ENCODE measurements around the gene NUP214. TPM values are rescaled to one million over a fixed set of nuclear protein-coding genes. Genes with fewer than 3 reads are reported as not detected.
"Not testable (repeated sequence)": the region's sequence is repeated elsewhere in the genome, so short reads cannot be mapped to it uniquely, and the experiment has no call there.

NUP214 gene
- total RNA-seq, 2 experiments from 2014 or later: 40.2 to 41.1 TPM

DNA sequence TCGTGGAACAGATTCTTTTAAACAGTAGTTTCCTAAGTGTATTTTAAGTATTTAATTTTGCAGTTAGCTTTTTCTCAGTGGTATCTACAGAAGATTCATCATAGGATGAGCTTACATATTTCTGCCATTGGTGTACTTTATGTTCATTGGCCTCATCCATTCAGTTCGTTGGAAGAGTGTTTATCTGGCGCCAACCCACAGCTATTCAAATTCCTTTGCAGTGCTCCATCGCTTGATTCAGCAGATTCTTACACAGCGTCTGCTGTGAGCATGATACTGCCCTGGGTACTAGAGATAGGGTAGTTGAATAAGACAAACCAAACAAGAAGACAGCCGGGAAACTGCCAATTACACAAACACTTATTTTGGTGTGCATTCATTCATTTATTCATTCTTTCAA, 55.1 kb downstream of the NUP214 start:
- Mint-ChIP-seq H3K36me3 (ENCODE audit: low read depth) (peaks cover 29% of the 10 kb centered on the region), H3K27ac (no peak overlapping the region), H3K4me1 (ENCODE audit: low read depth) (no peaks in the 10 kb centered on the region), H3K9me3 (no peaks in the 10 kb centered on the region), H3K27me3 (ENCODE audit: low read depth) (no peaks in the 10 kb centered on the region), H3K4me3 (no peak overlapping the region)
- intact Hi-C loops (cut with micrococcal nuclease): no loop called here
- DNase-seq: no peak
- CTCF ChIA-PET: interaction anchor here (0.6 to 3.8 kb wide), 8 partner anchors 11 to 178 kb away, joined by 3 to 22 read pairs (median 4); no protein-coding TSS in a partner anchor

DNA sequence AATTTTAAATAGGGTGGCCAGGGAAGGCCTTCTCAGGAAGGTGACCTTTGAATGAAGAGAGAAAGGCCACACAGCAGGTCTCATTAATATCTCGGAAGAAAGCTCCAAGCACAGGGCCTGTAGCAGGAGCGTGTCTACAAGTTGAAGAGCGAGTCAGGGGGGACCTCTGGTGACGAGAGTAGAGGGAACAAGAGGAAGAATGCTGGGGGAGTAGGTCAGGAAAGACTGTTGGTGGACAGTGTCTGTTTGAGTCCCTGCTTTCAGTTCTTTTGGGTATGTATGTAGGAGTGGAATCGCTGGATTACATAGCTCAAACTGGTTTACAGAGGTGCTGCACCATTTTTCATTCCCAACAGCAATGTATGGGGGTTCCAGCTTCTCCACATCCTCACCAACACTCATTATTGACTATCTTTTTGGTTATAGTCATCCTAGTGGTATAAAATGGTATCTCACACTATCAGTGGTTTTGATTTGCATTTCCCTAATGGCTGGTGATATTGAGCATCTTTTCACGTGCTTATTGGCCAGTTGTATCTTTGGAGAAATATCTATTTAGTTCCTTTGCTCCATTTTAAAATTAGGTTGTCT, 55.8 kb downstream of the NUP214 start:
- peaks cover 30% of the 10 kb centered on the region for H3K36me3 Mint-ChIP-seq (ENCODE audit: low read depth)
- intact Hi-C loops (cut with micrococcal nuclease): no loop called here
- CTCF ChIA-PET: interaction anchor here (0.9 to 3.8 kb wide), 6 partner anchors 14 to 169 kb away, joined by 3 to 22 read pairs (median 4); no protein-coding TSS in a partner anchor
- no peaks in the 10 kb centered on the region for H3K27me3 Mint-ChIP-seq (ENCODE audit: low read depth)
- no peak overlapping the region for H3K4me3 Mint-ChIP-seq
- no peak overlapping the region for H3K27ac Mint-ChIP-seq
- no peak for DNase-seq
- no peaks in the 10 kb centered on the region for H3K4me1 Mint-ChIP-seq (ENCODE audit: low read depth)
- no peaks in the 10 kb centered on the region for H3K9me3 Mint-ChIP-seq

DNA sequence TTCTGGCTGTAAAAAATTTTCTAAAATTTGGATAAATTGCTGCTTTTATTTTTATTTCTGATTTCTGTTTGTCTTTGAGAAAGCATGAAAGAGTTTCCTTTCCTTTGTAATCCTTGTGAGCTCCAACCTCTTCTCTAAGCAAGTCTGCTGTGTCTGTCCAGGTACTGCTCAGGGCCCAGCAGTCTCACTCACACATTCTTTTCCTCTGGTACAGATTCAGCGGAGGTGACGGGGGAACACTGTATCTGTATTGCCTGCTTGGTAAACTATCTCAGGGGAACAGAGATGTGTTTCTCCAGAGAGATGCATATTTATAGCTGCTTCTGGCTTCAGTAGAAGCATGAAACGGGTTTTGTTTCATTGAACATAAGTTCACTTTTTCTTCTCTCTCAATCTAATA, 60.5 kb downstream of the NUP214 start:
- CTCF ChIA-PET: interaction anchor here (1.4 kb wide), 1 partner anchor 150 kb away, joined by 7 read pairs; no protein-coding TSS in a partner anchor
- no peak overlapping the region for H3K4me3 Mint-ChIP-seq
- no peaks in the 10 kb centered on the region for H3K9me3 Mint-ChIP-seq
- H3K4me1 Mint-ChIP-seq (ENCODE audit: low read depth): peaks cover 6% of the 10 kb centered on the region
- H3K27ac Mint-ChIP-seq: no peak overlapping the region
- intact Hi-C loops (cut with micrococcal nuclease): no loop called here
- H3K36me3 Mint-ChIP-seq (ENCODE audit: low read depth): peaks cover 34% of the 10 kb centered on the region
- DNase-seq: no peak
- H3K27me3 Mint-ChIP-seq (ENCODE audit: low read depth): no peaks in the 10 kb centered on the region

DNA sequence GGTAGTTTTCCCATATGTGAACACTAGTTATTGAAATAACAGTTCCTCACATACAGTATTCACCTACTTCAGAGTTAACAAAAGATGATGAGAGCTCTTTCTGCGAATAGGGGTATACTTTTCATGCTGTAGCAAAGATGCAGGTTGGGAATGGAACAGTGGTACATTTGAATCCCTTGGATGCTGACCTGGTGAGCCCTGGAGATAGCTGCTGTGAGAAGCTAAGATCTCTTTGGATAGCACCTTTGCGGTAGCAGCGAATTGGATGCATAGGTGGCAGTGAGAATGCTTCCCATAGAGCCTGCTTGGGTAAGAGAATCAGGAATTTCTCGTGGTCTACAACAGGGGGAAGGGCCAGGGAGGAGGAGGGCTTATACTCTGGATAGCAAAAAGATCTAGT, 61.2 kb downstream of the NUP214 start:
- Mint-ChIP-seq H3K36me3 (ENCODE audit: low read depth) (peaks cover 30% of the 10 kb centered on the region), H3K4me3 (no peak overlapping the region), H3K27ac (no peak overlapping the region), H3K27me3 (ENCODE audit: low read depth) (no peaks in the 10 kb centered on the region), H3K9me3 (no peaks in the 10 kb centered on the region), H3K4me1 (ENCODE audit: low read depth) (peaks cover 6% of the 10 kb centered on the region)
- no peak for DNase-seq
- CTCF ChIA-PET: no interaction called here
- intact Hi-C loops (cut with micrococcal nuclease): no loop called here

DNA sequence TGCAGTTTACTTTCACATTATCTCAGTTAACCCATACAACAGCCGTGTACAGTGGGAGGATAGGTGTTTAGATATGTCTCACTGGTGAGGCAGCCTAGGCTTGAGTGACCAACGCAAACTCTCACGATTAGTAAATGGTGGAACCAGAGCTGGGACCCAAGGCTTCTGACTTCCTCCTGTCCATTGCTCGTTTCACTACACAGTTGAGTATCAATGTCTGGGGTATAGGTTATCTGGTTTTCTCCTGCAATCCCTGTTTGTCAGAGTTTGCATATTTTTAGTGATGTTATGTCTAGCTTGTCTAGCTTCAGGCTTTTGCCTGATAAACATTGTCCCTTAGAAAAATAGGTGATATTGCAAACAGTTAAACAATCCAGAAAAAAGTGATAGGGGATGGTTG, 62.6 kb downstream of the NUP214 start:
- Mint-ChIP-seq H3K36me3 (ENCODE audit: low read depth) (peaks cover 33% of the 10 kb centered on the region), H3K4me3 (no peak overlapping the region), H3K4me1 (ENCODE audit: low read depth) (peaks cover 6% of the 10 kb centered on the region), H3K9me3 (no peaks in the 10 kb centered on the region), H3K27ac (no peak overlapping the region), H3K27me3 (ENCODE audit: low read depth) (no peaks in the 10 kb centered on the region)
- intact Hi-C loops (cut with micrococcal nuclease): no loop called here
- CTCF ChIA-PET: no interaction called here
- no peak for DNase-seq

DNA sequence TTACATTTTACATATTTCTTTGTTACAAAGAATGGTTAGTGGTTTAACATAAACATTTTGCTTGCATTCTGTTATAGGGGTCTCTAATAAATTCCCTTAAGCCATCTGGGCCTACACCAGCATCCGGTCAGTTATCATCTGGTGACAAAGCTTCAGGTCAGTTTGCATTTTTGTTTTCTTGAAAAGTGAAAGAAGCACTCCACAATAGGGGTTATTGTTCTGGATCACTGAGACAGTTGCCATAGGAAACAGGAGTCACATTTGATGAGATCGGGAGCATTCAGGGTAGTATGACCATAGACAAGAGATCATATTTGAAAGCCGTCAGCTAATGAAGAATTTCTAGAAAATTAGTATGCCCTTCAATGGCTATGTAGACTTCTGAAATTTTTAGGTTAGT, 63.6 kb downstream of the NUP214 start:
- CTCF ChIA-PET: no interaction called here
- no peak for DNase-seq
- H3K27me3 Mint-ChIP-seq (ENCODE audit: low read depth): no peaks in the 10 kb centered on the region
- no peak overlapping the region for H3K4me3 Mint-ChIP-seq
- no peaks in the 10 kb centered on the region for H3K9me3 Mint-ChIP-seq
- intact Hi-C loops (cut with micrococcal nuclease): no loop called here
- no peak overlapping the region for H3K27ac Mint-ChIP-seq
- peaks cover 36% of the 10 kb centered on the region for H3K36me3 Mint-ChIP-seq (ENCODE audit: low read depth)
- H3K4me1 Mint-ChIP-seq (ENCODE audit: low read depth): peaks cover 6% of the 10 kb centered on the region

DNA sequence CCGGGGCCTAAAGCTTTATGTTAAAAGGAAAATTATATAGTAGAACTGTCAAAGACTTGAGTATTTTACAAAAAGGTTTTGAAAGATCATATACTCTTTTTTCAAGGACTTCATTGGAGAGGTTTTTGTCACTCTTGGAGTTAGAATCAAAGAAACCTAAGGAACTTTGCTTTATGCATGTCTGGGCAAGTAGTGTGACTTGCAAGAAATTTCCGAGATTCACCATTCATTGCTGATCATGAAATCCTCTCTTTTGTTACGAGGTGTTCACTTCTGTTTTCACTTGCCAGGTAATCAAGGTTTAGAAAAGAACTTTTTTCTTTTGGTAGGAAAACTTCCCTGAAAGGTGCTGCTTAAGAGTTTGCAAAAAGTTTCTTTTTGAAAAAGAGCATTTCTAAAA, 64.8 kb downstream of the NUP214 start:
- no peak overlapping the region for H3K27ac Mint-ChIP-seq
- H3K4me1 Mint-ChIP-seq (ENCODE audit: low read depth): peaks cover 6% of the 10 kb centered on the region
- CTCF ChIA-PET: no interaction called here
- H3K9me3 Mint-ChIP-seq: no peaks in the 10 kb centered on the region
- no peak overlapping the region for H3K4me3 Mint-ChIP-seq
- H3K36me3 Mint-ChIP-seq (ENCODE audit: low read depth): peaks cover 40% of the 10 kb centered on the region
- no peak for DNase-seq
- intact Hi-C loops (cut with micrococcal nuclease): no loop called here
- no peaks in the 10 kb centered on the region for H3K27me3 Mint-ChIP-seq (ENCODE audit: low read depth)

DNA sequence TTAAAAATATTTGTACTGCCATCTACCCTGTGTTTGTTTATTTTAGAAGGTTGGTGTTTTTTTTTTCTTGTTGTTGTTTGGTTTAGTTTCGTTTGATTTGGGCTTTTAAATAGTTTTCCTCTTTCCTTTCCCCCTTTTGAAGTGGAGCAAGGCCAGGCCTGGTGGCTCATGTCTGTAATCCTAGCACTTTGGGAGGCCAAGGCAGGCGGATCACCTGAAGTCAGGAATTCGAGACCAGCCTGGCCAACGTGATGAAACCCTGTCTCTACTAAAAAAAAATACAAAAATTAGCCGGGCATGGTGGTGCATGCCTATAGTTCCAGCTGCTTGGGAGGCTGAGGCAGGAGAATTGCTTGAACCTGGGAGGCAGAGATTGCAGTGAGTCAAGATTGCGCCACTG, 65.6 kb downstream of the NUP214 start:
- H3K4me3 Mint-ChIP-seq; DNase-seq; H3K9me3 Mint-ChIP-seq; H3K4me1 Mint-ChIP-seq (ENCODE audit: low read depth); H3K27ac Mint-ChIP-seq; intact Hi-C loops (cut with micrococcal nuclease); H3K27me3 Mint-ChIP-seq (ENCODE audit: low read depth): not testable (repeated sequence)
- CTCF ChIA-PET: interaction anchor here (1.0 kb wide), 1 partner anchor 11 kb away, joined by 3 read pairs; no protein-coding TSS in a partner anchor
- H3K36me3 Mint-ChIP-seq (ENCODE audit: low read depth): peaks cover 40% of the 10 kb centered on the region

DNA sequence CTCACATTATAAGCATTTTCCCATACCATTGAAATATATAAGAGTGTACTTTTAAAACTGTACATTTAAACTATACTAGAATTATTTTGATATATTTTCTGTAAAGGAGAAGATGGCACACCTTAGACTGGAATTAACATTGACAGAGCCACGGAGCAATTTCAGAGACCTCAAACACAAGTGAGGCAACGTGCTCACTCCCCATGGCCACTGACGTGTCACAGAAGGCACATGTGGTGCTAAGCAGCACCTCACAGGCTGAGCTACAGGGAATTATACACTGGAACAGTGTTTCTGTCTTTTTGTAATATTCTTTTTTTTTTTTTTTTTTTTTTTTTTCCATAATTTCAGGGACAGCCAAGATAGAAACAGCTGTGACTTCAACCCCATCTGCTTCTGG, 66.5 kb downstream of the NUP214 start:
- no peak for DNase-seq
- intact Hi-C loops (cut with micrococcal nuclease): no loop called here
- no peaks in the 10 kb centered on the region for H3K9me3 Mint-ChIP-seq
- H3K4me1 Mint-ChIP-seq (ENCODE audit: low read depth): peaks cover 6% of the 10 kb centered on the region
- CTCF ChIA-PET: interaction anchor here (0.7 to 1.0 kb wide), 3 partner anchors 12 to 959 kb away, joined by 3 to 5 read pairs (median 4); no protein-coding TSS in a partner anchor
- H3K36me3 Mint-ChIP-seq (ENCODE audit: low read depth): peaks cover 40% of the 10 kb centered on the region
- H3K4me3 Mint-ChIP-seq: no peak overlapping the region
- no peak overlapping the region for H3K27ac Mint-ChIP-seq
- no peaks in the 10 kb centered on the region for H3K27me3 Mint-ChIP-seq (ENCODE audit: low read depth)

DNA sequence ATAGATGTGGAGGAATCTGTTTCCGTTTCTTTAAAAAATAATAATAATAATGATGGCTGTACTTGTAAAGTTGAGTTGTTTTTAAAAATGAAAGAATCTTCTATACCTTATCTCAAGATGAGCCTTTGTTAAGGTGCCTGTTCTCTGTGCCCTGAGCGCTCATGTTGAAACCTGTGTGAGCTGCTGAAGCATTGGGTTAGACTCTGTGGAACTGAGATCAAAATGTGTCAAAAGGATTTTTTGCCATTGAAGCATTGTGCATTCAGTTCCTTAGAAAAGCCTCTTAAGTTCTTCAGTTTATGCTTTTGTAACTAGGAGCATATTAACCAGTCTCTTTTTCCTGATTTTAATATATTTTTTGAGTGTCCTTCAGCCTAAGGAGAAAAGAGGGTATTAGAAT, 67.7 kb downstream of the NUP214 start:
- no peaks in the 10 kb centered on the region for H3K9me3 Mint-ChIP-seq
- CTCF ChIA-PET: interaction anchor here (0.7 kb wide), 1 partner anchor 103 kb away, joined by 4 read pairs; no protein-coding TSS in a partner anchor
- intact Hi-C loops (cut with micrococcal nuclease): no loop called here
- H3K36me3 Mint-ChIP-seq (ENCODE audit: low read depth): peaks cover 42% of the 10 kb centered on the region
- H3K27me3 Mint-ChIP-seq (ENCODE audit: low read depth): no peaks in the 10 kb centered on the region
- no peak overlapping the region for H3K4me3 Mint-ChIP-seq
- H3K27ac Mint-ChIP-seq: no peak overlapping the region
- DNase-seq: no peak
- peaks cover 6% of the 10 kb centered on the region for H3K4me1 Mint-ChIP-seq (ENCODE audit: low read depth)

DNA sequence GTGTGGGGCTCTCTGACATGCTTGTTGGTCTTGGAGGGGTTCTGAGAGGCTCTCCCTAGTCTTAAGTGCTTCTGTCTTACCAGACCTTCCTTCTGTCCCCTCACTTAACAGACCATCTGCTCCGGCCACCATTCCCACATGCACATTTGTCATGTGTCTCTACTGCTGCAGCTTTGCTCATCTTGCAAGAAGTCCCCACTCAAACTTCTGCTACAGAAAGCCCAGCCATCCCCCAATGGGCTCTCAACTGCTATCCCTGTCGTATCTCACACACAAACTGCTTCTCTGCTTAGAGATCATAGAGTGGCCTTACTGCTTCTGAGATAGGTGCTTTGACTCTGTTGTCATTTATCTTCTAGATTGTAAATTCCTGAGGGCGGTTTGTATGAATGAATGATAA, 69.4 kb downstream of the NUP214 start:
- CTCF ChIA-PET: interaction anchor here (0.7 kb wide), 1 partner anchor 27 kb away, joined by 3 read pairs; no protein-coding TSS in a partner anchor
- Mint-ChIP-seq H3K4me1 (ENCODE audit: low read depth) (peaks cover 4% of the 10 kb centered on the region), H3K9me3 (no peaks in the 10 kb centered on the region), H3K27me3 (ENCODE audit: low read depth) (no peaks in the 10 kb centered on the region), H3K27ac (no peak overlapping the region), H3K36me3 (ENCODE audit: low read depth) (peaks cover 35% of the 10 kb centered on the region), H3K4me3 (no peak overlapping the region)
- intact Hi-C loops (cut with micrococcal nuclease): no loop called here
- no peak for DNase-seq

DNA sequence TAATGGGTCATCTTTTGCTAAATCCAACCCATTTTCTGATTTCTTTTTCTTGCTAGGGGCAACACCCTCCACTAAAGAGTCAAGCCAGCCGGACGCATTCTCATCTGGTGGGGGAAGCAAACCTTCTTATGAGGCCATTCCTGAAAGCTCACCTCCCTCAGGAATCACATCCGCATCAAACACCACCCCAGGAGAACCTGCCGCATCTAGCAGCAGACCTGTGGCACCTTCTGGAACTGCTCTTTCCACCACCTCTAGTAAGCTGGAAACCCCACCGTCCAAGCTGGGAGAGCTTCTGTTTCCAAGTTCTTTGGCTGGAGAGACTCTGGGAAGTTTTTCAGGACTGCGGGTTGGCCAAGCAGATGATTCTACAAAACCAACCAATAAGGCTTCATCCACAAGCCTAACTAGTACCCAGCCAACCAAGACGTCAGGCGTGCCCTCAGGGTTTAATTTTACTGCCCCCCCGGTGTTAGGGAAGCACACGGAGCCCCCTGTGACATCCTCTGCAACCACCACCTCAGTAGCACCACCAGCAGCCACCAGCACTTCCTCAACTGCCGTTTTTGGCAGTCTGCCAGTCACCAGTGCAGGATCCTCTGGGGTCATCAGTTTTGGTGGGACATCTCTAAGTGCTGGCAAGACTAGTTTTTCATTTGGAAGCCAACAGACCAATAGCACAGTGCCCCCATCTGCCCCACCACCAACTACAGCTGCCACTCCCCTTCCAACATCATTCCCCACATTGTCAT, 72.0 kb downstream of the NUP214 start:
- intact Hi-C loops (cut with micrococcal nuclease): no loop called here
- CTCF ChIA-PET: interaction anchor here (0.6 kb wide), 1 partner anchor 116 kb away, joined by 3 read pairs; no protein-coding TSS in a partner anchor
- H3K4me3 Mint-ChIP-seq: no peak overlapping the region
- DNase-seq: no peak
- H3K27me3 Mint-ChIP-seq (ENCODE audit: low read depth): no peaks in the 10 kb centered on the region
- no peak overlapping the region for H3K27ac Mint-ChIP-seq
- H3K4me1 Mint-ChIP-seq (ENCODE audit: low read depth): no peaks in the 10 kb centered on the region
- H3K36me3 Mint-ChIP-seq (ENCODE audit: low read depth): peaks cover 44% of the 10 kb centered on the region
- H3K9me3 Mint-ChIP-seq: no peaks in the 10 kb centered on the region

All from activated naive CD4-positive, alpha-beta T cell treated with anti-CD3 and anti-CD28 coated beads for 36 hours (primary cell).